HG02588 (cell line): ENCODE measurements around the gene DCUN1D4.

Experiments
- ATAC-seq: cut with Tn5 transposase; IDR thresholded peaks from one replicate; pipeline ENCODE4 v1.9.1; 2021; ENCODE audit warnings: mild to moderate bottlenecking, moderate library complexity; ENCODE audit not compliant: unreplicated experiment

Gene DCUN1D4

DNA sequence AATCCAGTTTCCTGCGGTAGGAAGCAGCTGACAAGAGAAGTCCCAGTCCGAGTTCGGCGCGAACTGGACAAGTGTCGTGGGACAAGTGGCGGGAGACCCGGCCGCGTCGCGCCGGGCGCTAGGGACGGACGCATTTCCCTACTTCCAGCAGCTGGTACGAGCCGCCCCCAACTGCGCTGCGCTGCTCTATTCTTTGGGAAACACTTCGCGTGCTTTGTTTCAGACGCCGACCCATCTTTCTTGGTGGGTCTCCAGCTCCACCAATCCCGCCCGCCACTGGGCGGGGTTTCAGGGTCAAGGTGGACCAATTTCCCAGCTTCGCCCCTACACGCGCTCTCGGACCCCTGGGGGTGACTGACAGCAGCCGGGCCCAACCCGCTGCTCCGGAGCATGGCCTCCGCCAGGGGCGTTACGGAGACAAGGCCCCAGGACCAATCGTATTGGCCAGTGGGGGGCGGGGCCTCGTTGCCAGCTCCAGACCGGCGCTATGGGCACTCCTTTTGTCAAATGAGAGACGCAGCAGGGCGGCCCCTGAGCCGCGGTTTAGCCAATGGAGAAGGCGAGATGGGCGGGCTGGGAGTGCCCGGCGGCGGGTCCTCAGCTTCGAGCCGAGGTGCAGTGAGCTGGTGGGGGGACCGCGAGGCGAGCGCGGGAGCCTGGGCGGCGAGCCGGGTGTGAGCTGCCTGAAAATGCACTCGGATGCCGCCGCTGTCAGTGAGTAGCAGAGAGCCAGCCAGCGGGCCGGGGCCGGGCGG, at the start of gene DCUN1D4:
Gene DCUN1D4, plus strand, starts transcription at position 600 of the 755 bp plus-strand sequence. Its CDS starts 90 bp downstream, at position 690.
- peak; percentile 93 for ATAC-seq

DNA sequence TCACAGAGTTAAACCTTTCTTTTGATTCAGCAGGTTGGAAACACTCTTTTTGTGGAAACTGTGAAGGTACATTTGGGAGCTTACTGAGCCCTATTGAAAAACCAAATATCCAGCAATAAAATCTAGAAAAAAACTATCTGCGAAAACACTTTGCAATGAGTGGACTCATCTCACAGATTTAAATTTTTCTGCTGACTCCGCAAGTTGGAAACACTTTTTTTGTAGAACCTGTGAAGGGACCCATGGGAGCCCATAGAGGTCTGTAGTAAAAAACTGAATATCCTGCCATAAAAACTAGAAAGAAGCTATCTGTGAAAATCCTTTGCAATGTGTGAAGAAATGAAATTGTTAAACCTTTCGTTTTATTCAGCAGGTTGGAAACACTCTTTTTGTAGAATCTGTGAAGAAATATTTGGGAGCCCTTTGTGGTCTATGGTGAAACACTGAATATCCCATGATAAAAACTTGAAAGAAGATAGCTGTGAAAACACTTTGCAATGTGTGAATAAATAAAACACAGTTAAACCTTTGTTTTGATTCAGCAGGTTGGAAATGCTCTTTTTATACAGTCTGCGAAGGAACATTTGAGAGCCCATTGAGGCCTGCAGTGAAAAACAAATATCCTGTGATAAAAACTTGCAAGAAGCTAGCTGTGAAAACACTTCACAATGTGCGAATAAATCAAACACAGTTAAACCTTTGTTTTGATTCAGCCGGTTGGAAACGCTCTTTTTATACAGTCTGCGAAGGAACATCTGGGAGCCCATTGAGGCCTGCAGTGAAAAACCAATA, 22.3 kb upstream of the DCUN1D4 start:
- no peak for ATAC-seq

DNA sequence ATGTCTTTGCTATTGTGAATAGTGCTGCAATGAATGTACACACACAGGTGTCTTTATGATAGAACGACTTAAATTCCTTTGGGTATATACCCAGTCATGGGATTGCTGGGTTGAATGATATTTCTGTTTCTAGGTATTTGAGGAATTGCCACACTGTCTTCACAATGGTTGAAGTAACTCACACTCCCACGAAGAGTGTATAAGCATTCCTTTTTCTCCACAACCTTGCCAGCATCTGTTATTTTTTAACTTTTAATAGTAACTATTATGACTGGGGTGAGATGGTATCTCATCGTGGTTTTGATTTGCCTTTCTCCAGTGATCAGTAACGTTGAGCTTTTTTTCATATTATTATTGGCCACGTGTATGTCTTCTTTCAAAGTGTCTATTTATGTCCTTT, 17.6 kb upstream of the DCUN1D4 start:
- ATAC-seq, result no peak

DNA sequence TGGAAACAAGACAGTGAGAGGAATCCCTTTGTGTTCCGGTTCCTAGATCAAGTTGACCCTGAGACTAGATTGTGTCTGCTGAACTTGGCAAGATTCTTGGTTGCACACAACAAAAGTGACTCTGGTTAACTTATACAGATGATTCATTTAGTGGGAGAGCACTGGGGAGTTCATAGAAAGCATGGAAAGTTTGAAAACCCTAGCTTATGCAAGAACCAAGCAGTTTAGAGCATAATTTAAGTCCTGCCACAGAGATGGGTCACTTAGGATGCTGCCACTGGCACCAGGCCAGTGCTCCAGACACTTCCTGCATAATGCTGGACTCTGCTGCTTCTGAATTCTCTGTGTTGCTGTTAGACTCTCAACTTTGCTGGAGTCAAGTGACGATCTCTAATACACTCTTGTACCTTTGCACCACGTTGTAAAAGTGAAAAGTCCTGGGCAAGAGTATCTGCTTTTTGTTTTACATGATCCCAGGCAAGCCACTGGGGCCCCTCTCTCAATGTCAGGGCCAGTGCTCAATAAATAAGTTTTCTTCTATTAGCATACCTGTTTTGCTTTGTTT, 12.7 kb upstream of the DCUN1D4 start:
- no peak for ATAC-seq

DNA sequence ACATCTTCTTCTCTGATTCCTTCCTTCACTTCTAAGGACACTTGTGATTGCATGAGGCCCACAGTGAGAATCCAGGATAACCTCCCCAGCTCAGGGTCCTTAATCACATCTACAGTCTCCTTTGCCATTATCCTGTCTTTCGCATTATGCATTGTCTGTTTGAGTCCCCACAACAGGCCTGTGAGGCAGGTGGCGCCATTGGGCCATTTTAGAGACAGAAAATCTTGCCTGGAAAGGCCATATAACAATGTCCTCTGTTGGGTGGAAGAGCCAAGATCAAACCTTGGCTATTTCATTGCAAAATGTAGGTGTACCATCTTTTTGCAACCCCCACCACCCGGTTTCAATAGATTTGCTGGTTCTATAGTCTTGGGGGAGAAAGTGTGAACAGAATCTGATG, 11.8 kb upstream of the DCUN1D4 start:
- ATAC-seq, result no peak

DNA sequence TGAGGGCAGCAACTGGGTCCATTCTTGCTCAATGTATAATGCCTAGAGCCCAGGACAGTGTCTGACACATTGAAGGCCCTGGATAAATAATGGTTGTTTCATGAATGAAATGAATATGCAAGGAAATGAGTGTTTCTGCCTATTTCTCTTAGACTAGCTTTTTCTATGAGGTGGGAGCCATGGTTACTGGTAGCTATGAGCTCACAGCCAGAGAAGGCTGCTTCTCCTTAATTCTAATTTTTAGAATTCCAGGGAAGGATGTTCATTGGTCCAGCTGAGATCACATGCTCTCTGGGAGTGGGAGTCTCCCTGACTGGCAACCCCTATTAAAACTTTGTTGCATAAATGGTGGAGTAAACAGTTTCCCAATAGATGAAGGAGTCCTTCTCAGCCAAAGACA, 9.7 kb upstream of the DCUN1D4 start:
- ATAC-seq, result no peak

DNA sequence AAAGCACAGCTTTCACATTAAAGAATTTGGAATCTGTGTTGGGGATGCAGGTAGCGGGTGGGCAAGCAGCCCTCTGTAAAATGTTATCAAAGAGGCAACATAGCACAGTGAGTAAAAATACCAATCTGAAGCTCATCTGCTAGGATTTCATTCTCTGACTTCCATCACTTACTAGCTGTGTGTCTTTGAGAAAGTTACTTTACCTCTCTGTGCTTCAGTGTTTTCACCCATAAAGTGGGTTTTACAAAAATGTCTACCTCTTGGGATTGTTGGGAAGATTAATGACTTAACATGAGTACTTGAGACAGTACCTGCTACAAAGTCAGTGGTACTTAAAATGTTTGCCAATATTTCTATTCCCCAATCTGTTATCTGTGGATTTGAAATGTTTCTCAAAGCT, 7.9 kb upstream of the DCUN1D4 start:
- no peak for ATAC-seq

DNA sequence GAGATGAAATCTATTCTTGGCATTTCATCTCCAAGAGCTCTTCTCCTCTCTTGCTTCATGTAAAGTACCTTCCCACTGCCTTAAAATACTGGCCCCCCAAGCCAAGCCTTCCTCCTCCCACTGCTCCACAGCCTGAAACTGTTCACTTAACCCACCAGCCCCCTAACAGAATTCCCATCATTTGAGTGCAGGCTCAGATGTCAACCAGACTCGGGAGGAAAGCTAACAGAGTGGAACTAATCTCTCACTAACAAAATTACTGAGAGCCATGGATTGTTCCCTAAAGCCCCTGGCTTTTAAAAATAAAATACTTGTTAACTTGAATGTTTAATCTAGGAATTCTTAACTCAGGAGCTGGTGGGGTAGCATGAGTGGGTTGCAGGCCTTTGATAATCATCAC, 7.1 kb upstream of the DCUN1D4 start:
- no peak for ATAC-seq

DNA sequence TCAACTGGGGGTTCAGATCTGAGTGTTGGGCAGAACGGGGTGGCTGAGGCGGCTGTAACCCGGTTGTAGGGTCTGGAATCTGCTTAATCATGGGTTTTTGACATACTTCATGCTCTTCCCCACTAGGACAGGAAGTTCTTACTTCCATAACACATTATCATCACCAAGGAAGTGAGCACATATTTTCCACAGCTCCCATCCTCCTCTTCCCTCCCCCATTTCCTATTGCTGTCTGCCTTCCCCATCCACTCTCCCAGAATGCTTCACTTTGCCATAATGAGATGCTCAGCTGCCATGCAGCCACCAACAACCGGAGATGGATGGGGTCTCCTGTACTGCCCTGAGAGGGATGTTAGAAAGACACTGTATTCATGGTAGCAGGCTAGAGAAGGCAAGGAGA, 6.4 kb upstream of the DCUN1D4 start:
- ATAC-seq, result no peak

DNA sequence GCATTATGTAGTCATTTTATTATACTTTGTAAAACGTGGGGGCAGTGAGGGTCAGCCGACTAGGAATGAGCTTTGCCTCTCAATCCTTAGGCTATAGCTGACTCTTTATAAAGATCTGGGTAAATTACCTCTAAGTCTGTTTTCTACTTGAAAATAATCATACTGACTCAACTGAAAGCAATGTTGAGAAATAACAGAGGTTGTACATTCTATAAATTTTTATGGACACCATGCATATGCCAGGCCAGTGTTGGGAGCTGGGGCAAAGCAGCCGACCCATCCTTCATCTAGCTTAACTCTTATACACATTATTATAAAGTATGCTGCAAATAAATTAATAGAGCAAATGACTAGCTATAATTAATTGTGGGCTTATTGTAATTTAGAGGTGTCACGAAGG, 2.2 kb upstream of the DCUN1D4 start:
- ATAC-seq, result no peak

DNA sequence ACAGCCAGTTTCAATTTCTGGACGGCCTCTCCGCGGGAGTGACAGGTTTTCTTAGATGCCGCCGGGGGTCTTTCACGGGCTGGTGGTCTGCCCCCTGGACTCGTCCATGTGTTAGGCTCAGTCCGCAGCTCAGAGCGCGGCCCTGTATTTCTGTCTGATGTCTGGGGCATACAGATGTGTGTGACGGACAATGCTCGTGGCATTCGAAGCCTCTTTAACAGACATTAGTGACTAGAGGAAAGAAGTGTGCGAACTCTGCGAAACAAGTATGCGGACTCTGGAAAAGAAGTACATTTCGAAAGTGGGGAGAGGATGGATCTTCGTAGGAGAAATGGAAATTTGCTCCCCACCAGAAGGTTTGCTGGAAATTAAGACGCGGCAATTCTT, 793 bp upstream of the DCUN1D4 start:
- no peak for ATAC-seq

DNA sequence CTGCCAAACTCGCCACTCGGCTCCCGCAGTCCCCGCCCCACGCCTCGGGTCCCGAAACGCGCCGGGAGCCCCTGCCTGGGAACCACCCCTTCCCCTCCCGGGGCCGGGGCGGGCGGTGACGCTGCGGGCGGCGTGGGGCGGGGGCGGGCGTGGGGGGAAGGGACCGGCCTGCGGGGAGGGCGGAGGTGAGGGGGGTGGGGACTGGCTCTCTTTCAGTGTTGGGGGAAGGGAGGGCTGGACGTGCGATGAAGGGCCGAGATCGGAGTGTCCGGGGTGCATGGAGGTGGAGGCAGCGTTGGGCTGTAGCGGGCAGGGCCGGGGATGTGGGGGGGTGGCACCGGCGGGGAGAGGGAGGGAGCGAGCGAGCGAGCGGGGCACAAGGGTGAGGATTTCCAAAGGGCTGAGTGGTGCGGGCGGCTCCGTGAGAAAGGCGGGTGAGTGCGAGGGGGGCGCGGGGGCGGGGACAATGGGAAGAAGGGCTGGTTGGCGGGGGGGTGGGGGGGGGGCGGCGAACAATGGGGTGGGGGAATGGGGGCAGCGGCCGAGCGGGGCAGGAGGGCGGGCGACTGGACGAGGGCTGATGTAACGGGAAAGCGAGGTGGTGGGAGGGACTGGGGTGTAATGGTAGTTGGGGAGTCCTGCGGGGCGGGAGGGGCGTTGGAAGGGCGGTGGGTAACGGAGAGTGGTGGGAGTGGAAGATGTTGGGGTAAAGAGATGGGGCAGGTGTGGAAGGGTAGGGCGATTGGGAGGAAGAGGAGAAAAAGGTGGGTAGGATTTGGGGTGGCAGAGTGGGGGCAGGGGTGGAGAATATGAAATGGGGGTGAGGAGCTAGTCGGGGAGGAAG, 578 bp downstream of the DCUN1D4 start:
- peak; percentile 21 for ATAC-seq

DNA sequence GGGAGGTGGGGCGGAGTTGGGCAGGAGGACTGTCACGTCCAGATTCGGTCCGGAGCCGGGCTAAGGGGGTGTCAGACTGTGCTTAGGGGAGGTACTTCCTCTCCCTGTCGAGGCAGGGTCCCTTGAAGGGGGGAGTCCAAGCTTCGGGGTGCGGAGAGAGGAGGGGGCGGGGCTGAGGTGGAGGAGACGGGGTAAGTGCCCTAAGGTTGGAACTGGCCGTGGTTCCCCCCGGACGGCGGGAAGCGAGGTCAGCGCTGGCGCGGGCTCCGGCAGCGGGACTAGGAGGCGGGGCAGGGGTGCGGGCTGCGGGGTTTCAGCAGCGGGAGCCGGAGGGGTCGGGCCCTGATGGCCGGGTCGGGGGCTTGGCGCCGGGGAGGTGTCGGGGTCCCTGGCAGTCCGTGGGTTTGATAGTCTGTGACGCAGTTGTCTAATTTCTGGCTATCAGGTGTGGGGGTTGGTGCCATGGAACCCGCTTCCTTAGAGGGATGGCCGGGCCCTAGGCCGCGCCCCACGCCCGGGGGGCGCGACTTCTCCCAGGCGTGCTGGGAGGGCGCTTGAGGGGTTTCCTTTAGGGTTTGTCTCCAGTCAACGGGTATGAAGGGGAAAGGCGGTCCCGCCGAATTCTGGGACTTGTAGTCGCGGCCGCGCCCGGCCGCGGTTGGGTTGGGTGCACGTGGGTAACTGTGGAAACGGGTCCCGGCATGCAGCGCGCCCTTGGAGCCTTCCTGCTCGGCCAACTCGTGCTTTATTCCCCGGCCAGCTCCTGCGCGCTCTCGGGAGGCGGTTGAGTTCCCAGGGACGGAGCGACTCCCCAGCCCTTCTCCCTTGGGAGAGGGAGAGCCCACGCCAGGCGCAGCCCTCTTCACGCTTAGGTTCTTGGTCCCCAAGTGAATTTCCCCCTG, 1.5 kb downstream of the DCUN1D4 start:
- peak; percentile 39 for ATAC-seq

DNA sequence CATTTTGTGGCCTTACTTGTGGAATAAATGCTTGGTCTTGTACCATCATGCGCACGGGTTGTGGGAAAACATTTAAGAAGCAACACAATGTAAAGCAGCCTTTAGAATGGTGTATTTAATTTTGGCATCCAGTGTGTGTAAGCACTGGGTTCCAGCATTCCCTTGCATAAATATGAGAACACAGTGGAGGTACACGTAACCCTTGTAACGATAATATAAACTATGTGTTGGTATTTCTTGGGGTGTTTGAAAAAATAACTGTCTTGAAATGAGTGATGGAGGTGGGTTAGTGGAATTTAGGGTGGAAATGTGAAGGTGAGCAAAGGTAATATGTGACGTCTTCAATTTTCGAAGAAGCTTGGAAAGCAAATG, 2.1 kb downstream of the DCUN1D4 start:
- no peak for ATAC-seq

DNA sequence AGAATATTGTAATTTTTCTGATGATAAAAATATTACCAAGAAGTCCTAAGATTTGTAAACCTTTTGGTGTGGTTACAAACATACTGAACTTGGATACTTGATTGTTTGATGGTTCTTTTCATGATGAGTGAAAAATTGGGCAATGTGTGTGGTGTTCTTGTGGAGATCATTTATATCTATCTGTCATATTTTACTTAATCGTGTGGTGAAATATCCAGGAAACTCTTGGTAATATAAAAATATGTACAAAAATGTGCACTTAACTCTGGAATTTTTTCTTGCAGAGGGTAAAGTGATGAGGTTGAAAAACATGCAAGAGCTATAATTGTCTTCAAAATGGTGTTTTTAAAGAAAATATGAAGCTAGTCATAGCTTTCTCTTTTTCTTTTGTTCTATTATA, 2.8 kb downstream of the DCUN1D4 start:
- ATAC-seq, result no peak

DNA sequence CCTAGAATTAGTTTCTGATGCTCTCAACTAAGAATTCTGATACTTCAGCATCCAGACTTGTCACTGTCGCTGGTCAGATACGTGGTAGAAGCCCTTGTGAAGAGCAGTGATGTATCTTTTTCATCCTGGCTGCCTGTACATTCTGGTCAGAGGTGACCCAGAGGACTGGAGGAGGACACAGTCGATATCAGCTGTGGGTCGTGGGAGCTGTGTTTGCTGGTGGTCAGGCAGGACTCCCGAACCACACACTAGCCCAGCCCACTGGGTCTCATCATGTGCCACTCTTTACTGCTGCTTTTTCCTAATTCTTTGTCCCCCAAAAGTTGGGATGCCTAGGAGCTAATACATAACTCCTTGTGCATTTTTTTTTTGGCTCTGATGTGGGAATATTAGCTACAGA, 6.5 kb downstream of the DCUN1D4 start:
- ATAC-seq, result no peak

DNA sequence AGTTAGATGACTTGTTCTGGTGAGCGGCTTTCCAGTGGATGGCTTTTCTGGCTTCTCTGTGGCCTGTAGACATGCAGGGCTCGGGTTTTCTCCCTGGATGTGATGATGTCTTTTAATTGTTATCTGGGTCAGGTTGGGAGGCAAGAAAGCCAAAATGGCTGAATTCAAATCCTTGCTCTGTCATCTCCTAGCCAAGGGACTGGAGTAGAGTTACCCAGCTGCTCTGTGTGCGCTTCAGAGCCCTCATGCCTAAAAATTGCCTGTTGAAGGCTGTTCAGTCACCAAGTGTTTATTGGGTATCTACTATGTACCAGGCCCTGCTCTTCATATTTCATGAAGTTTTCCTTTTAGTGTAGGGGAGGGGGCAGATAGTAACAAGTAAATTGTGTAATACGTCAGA, 7.3 kb downstream of the DCUN1D4 start:
- ATAC-seq, result no peak

DNA sequence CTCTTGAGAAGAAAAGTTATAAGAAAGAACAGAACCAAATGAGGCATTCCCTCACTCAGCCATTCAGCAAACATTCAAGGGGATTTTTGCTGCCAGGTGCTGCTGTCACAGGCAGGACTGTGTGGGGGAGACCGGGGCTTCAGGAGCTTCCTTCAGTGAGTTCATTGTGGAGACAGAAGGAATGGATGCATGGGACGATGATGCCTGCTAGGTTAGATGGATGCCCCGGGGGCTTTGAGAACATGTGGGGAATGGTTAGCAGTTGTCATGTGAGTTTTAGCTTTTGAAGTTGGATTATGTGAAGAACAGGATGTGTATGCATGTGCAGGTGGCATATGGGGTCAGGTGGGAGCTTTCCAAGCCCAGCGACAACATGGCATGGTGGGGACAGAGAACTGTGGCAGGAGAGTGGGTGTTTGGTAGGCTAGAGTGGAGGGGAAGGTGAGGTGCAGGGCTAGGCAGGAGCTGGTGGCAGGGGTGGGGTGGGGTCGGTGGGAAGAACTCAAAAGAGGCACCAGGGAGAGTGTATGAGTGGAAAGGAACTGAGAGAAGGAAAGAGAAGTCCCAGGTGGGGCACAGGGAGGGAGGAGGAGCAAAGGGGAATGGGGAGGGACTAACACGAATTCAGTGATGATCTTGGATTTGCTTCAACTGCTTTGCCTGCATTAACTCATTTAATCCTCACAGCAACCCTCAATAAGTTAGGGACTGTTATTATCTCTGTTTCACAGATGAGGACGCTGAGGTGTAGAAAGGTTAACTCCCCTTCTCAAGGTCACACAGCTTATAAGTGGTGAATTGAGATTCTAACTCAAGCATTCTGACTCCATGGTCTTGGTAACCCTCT, 8.4 kb downstream of the DCUN1D4 start:
- ATAC-seq, result no peak

DNA sequence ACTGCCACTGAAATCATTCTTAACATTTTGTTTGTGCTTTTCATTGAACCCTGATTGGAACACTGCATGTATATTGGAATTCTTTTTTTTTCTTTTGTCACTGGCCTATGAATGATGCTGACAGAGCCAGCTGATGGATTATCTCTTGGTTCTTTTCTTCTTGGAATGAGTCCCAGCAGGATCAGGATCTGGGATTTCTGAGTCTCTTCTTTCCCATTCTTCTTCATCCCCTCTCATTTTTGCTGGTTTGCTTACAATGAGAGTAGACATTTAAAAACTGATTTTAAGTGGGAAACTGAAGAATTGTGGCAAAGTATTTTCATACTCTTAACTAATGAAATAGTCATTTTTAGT, 9.0 kb downstream of the DCUN1D4 start:
- ATAC-seq, result no peak
